HG03460 (cell line): Measurements from ENCODE around the gene MAP2.

ENCODE experiments used
- ATAC-seq: cut with Tn5 transposase; IDR thresholded peaks from one replicate; pipeline ENCODE4 v1.9.1; 2021; ENCODE audit not compliant: unreplicated experiment

The MAP2 gene

DNA sequence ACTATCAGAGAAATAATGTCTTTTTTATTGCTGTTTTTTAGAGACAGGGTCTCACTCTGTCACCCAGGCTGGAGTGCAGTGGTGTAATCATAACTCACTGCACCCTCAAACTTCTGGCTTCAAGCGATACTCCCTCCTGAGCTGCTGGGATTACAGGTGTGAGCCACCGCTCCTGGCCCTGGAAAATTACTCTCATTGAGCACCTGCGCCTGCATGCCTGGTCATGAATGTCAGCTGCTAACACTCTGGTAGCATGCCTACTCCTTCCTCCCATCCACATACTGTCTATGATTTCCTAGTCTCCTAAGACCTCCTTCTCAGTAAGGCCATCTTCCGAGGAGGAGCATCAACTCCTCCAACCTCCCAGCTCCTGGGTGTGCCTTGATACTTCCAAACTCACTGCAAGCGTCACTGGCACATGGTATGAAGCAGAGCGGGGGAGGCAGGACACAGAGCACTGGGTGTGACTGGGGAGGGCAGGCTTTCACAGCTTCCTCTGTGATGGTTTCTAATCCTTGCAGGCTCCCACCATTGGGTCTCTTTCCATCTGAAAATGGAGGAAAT, 1.6 kb upstream of the MAP2 start:
- ATAC-seq, result no peak

DNA sequence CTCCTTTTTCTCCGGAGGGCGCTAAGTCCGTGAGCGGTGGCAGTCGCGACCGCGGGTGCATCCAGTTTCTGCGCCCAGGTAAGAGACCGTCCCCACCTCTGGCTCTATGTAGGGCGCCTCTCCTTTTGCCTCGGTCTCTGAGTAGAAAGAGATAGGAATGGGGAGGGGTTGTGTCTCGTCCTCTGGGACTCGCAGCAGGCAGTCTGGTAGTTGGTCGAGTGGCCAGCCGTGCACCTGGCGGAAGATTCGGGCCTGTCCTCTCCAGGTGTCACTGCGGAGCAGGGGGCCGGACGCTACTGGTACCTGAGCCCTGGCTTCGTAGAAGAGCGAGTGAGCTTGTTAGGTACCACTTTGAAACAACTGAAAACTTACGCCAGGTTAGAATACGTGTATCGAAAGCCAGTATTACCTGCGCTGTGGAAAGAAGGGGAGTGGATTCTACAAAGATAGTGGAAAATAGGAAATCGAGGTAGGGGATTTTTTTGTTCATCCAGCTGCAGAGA, 403 bp downstream of the MAP2 start:
- peak; percentile 26 for ATAC-seq

GRCh38 chr2:209424781-209425470, 1.1 kb downstream of the MAP2 start:
- no peak for ATAC-seq

GRCh38 chr2:209425471-209426071, 1.7 kb downstream of the MAP2 start:
- no peak for ATAC-seq

- no peak for ATAC-seq
Measured at GRCh38 chr2:209426432-209426831, 2.6 kb downstream of the MAP2 start.

GRCh38 chr2:209431701-209432100, 7.9 kb downstream of the MAP2 start:
- ATAC-seq, result no peak

DNA sequence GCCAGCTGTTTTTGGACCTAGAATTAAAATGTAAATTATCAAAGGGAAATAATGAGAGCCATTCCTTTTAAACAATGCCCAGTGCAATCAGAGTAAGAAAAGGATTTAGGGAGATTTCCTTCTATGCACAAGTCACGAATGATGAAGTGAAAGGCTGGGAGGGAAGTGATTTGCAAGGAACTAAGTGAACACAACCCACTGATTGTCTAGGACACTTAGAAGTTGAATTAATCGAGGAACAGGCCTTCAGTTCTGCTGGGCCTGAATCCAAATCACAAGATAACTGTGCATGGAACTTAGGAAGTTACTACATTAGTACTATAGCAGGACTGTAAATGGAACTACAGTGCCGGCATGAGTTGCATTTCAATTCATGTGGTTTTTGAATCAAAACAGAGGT, 17.7 kb downstream of the MAP2 start:
- no peak for ATAC-seq

GRCh38 chr2:209442939-209443338, 19.1 kb downstream of the MAP2 start:
- no peak for ATAC-seq

GRCh38 chr2:209445485-209445884, 21.6 kb downstream of the MAP2 start:
- no peak for ATAC-seq

DNA sequence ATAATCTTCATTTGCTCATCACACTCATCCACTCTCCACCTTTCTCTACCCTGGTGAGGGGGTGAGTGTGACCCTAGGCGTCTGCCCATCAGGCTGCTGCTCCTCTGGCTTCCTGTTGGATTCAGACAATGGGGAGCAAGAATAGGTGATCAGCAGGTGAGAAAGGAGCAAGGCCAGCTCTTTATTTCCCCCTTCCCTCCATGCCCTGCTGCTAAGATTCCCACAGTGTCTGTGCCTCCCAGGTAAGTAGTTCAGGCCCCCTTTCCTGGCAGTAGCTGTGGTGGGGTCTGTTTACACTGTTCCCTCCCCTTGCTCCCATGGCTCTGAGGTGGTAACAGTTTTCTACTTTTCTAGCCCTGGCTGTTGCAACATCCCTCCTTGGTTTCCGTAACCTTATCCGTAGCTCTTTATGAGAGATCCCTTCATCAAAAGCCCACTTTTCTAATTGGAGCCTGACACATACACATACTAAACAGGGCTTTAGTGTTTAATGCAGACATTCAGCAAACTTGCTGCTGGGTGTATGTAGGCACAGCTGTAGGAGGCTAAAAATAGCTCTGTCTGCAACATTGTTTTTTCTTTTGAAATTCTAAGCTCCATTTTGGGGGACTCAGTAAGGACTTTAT, 27.5 kb downstream of the MAP2 start:
- no peak for ATAC-seq

DNA sequence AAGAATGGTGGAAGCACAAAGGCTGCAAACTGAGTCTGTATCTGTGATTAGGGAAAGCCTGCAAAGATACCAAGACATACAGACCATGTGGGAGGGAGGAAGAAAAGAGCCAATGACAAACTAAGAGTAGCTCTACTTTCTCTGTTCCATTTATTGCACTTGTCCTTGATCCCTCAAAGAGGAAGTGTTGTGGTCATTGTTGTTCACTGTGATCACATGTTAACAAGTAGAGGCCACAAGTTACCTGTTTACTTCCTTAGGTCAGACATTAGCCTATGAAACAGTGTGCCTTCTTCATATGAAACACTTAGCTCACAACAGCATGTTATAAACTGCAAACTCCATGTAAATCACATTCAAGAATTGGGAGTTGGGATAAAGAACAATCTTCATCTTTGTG, 32.6 kb downstream of the MAP2 start:
- ATAC-seq, result no peak

DNA sequence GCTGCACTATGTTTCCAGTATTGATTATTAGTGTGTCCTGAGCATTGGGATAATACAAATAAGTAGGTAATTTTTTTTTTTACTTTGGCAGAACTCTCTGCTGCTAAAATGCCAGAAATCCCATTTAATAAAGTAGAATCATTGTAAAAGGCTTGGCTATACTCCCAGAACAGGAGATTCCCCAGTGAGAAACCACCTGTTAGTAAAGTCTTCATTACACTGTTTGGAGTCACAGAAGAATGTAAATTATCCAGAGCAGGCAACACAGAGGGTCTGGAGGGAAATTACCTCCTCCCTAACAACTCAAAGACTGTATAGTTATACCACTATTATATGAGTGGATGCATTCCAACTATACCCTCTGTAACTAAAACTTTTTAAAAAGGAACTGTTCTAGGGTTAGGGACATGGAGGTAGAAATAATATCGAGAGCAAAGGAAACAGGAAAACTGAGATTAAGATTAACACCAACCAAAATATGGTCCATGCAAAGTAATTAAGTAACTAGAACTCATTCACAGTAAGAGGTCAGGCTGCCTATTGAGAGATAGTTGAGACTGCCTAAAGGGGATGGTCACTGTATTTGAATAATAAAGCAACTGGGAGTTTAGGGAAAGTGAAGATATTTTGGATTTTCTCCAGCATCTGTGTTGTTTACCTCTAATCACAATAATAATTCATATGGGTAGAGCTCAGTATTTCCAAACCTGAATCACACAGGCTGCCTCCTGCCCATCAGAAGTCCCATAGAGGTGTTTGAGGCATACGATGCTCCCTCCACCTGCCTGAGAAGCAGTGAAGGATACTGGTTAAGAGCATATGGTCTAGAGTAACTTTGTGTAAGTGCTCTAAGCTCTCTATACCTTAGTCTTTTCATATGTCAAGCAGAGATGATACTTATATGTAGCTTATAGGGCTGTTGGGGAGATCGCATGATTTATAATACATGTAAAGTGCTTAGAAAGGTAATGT, 34.4 kb downstream of the MAP2 start:
- no peak for ATAC-seq

DNA sequence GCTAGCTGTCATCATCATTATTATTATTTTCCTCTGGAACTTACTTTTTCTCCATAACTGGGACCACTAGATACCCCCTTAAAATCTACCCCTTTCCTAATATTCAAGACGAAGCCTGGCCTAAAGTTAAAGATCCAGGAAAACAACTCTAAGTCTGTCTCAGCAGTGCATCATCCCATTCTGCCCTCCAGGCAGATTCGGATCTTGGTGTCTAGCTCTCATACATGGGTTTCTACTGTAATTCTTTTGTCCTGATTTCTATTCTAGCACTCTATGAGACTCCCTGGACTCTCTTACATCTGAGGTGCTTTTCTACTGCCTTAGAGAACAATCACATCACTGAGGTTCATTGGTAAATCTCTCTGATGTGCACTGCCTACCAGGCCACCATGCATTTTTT, 35.5 kb downstream of the MAP2 start:
- ATAC-seq, result no peak

GRCh38 chr2:209460151-209460761, 36.4 kb downstream of the MAP2 start:
- no peak for ATAC-seq

DNA sequence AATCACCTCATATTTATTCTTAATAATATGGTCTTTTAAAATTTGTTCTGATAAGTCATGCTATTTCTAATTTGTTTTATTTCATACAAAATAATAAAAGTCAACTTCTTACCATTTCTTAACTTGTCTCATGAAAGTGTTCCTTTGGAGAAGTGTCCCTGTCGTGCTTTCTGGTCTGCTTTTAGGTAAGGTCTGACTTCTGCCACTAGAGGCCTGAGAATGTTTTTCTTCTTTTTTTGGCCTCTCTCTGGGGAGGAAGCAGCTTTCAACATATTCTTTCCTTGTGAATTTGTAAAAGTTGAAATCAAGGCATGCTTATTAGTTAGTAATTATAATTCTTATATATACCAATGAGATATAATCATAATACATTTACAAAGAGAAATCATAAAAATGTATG, 39.4 kb downstream of the MAP2 start:
- no peak for ATAC-seq

DNA sequence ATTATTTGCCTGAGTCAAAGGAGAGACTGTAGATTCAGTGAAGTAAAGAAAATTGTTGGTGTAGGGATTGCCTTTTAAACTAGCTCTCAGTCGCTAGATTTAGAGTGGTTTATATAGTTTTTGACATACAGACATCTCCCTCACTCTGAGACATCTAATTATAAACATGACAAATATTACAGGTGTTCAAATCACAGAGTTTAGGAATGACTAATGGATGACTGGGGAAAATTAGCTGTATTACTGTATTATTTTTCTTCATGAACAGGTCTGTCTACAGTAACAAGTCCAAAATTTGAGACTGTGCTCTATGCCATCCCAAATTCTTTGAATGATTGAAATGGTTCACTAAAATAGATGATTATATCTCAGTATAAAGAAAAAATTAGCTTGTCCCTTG, 40.0 kb downstream of the MAP2 start:
- no peak for ATAC-seq

- no peak for ATAC-seq
Measured at GRCh38 chr2:209468846-209469245, 45.0 kb downstream of the MAP2 start.

- no peak for ATAC-seq
Measured at GRCh38 chr2:209469481-209469880, 45.6 kb downstream of the MAP2 start.

DNA sequence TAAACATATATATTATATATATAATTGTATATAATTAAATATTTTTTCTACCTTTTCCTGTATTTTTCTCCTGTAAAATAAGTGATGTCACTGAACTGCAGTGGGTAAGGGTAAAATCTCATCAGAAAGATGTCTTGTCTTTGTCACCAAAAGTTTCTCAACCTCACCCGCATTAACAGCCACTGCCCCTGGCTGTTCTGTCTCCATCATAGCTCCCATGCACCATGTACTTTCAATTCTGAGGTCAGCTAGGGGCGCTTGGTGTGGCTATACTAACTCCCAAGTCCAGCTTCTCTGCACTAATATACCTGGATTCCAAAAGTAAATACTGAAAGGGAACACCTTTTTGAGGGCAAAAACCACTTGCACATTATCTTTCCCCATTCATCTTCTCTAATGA, 46.6 kb downstream of the MAP2 start:
- ATAC-seq, result no peak

DNA sequence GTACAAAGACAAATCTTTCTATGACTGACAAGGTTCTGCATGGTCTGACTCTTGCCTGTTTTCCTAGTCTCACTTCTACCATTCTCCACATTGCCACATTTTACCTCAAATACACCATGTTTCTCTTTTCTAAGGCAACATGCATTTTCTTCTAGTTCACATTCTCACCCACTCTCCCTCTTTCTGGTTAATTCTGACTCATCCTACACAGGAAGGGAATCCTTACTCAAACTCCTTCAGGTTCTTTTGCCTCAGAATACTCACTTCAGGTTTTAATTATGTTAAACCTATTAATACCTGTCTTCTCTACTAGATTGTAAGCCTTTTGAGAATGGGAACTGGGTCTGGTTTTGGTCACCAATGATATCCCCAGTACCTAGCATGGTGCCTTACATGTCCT, 47.2 kb downstream of the MAP2 start:
- ATAC-seq, result no peak
